Liver (tissue), 9 donors: ENCODE measurements around the gene ERC2. TPM values are rescaled to one million over a fixed set of nuclear protein-coding genes. Genes with fewer than 3 reads are reported as not detected.

Source experiments
- DNase-seq: peaks from one replicate; pipeline ENCODE4 v3.0.0-alpha.2; 2017; ENCODE audit warnings: low spot score
- H3K27ac ChIP-seq, 2 donors: one replicate each; pipeline ENCODE4 v1.7.0; 2013; ENCODE audit warnings: inconsistent platforms in 2 of 2, low read length in 2 of 2, control low read depth in 1 of 2, low read depth in 1 of 2, mild to moderate bottlenecking in 1 of 2
- H3K27me3 ChIP-seq, 4 donors: one replicate each; pipeline versions ENCODE4 v1.6.1 to v1.7.0; 2013; ENCODE audit warnings: low read length in 3 of 4, inconsistent platforms in 1 of 4, mild to moderate bottlenecking in 1 of 4, moderate library complexity in 1 of 4; ENCODE audit not compliant: control insufficient read depth in 4 of 4, insufficient read depth in 4 of 4
- H3K36me3 ChIP-seq, 4 donors: one replicate each; pipeline versions ENCODE4 v1.6.1 to v1.7.0; 2013; ENCODE audit warnings: low read length in 3 of 4, mild to moderate bottlenecking in 3 of 4, low read depth in 1 of 4, moderate library complexity in 1 of 4; ENCODE audit not compliant: control insufficient read depth in 4 of 4, insufficient read depth in 3 of 4
- H3K4me1 ChIP-seq, 4 donors: one replicate each; pipeline versions ENCODE4 v1.6.1 to v1.7.0; 2013; ENCODE audit warnings: low read length in 3 of 4, mild to moderate bottlenecking in 3 of 4, moderate library complexity in 1 of 4; ENCODE audit not compliant: control insufficient read depth in 4 of 4, insufficient read depth in 4 of 4
- H3K4me3 ChIP-seq, 3 donors: one replicate each; pipeline versions ENCODE4 v1.6.1 to v1.7.0; 2013; ENCODE audit warnings: low read length in 3 of 3, control low read depth in 1 of 3, low read depth in 1 of 3, mild to moderate bottlenecking in 1 of 3
- H3K9ac ChIP-seq, 2 donors: one replicate each; pipeline ENCODE4 v1.7.0; 2013; ENCODE audit warnings: low read length in 2 of 2, mild to moderate bottlenecking in 2 of 2, moderate library complexity in 2 of 2, control low read depth in 1 of 2, low read depth in 1 of 2
- H3K9me3 ChIP-seq, 4 donors: one replicate each; pipeline versions ENCODE4 v1.6.1 to v1.7.0; 2013; ENCODE audit warnings: low read length in 3 of 4; ENCODE audit not compliant: control insufficient read depth in 4 of 4
- ATF3 ChIP-seq: IDR thresholded peaks from 2 replicates; pipeline ENCODE4 v1.6.1; 2016; ENCODE audit warnings: antibody characterized with exemption
- EGR1 ChIP-seq, 2 donors: IDR thresholded peaks; 2 replicates each; pipeline ENCODE4 v1.6.1; 2016 to 2018; ENCODE audit warnings: antibody characterized with exemption in 2 of 2, low read depth in 2 of 2
- FOXA1 ChIP-seq: IDR thresholded peaks from 2 replicates; pipeline ENCODE4 v1.6.1; 2016; ENCODE audit warnings: antibody characterized with exemption
- FOXA2 ChIP-seq: IDR thresholded peaks from 2 replicates; pipeline ENCODE4 v1.6.1; 2016; ENCODE audit warnings: antibody characterized with exemption
- GABPA ChIP-seq, 2 donors: IDR thresholded peaks in 1 of 2; conservative IDR thresholded peaks in 1 of 2; 2 replicates each; pipeline ENCODE4 v1.6.1; 2016; ENCODE audit warnings: antibody characterized with exemption in 2 of 2, mild to moderate bottlenecking in 1 of 2, moderate library complexity in 1 of 2
- HNF4A ChIP-seq, 2 donors: conservative IDR thresholded peaks; 2 replicates each; pipeline ENCODE4 v1.6.1; 2016; ENCODE audit warnings: antibody characterized with exemption in 2 of 2, mild to moderate bottlenecking in 2 of 2
- HNF4G ChIP-seq: IDR thresholded peaks from 2 replicates; pipeline ENCODE4 v1.6.1; 2016; ENCODE audit warnings: antibody characterized with exemption
- JUND ChIP-seq, 2 donors: IDR thresholded peaks; 2 replicates each; pipeline ENCODE4 v1.6.1; 2016; ENCODE audit warnings: antibody characterized with exemption in 2 of 2
- NR2F2 ChIP-seq: IDR thresholded peaks from 2 replicates; pipeline ENCODE4 v1.6.1; 2016; ENCODE audit warnings: antibody characterized with exemption
- RAD21 ChIP-seq, 2 donors: IDR thresholded peaks; 2 replicates each; pipeline ENCODE4 v1.6.1; 2016; ENCODE audit warnings: antibody characterized with exemption in 2 of 2, mild to moderate bottlenecking in 2 of 2
- REST ChIP-seq: IDR thresholded peaks from 2 replicates; pipeline ENCODE4 v1.6.1; 2016; ENCODE audit warnings: antibody characterized with exemption, mild to moderate bottlenecking
- RXRA ChIP-seq, 2 donors: IDR thresholded peaks; 2 replicates each; pipeline ENCODE4 v1.6.1; 2017 to 2018; ENCODE audit warnings: antibody characterized with exemption in 2 of 2, mild to moderate bottlenecking in 1 of 2
- SP1 ChIP-seq: IDR thresholded peaks from 2 replicates; pipeline ENCODE4 v1.6.1; 2018; ENCODE audit warnings: antibody characterized with exemption, mild to moderate bottlenecking
- TAF1 ChIP-seq: conservative IDR thresholded peaks from 2 replicates; pipeline ENCODE4 v1.6.1; 2016; ENCODE audit warnings: antibody characterized with exemption, mild to moderate bottlenecking
- YY1 ChIP-seq: IDR thresholded peaks from 2 replicates; pipeline ENCODE4 v1.6.1; 2016; ENCODE audit warnings: antibody characterized with exemption, mild to moderate bottlenecking
- WGBS: extraction: QIAGEN DNeasy Blood & Tissue Kit; methylation state at CpG from one replicate; pipeline ENCODE4 v1.1.7; 2013; 5-methylcytosine and 5-hydroxymethylcytosine counted together
- polyA plus RNA-seq, 2 donors: library from polyadenylated mRNA; stranded (reverse) in 1 of 2; unstranded in 1 of 2; fragments of 200-250 nt in 1 of 2; fragments of >200 nt in 1 of 2; fragmentation: Nextera tagmentation in 1 of 2; extraction: Ambion mirVana in 1 of 2; gene quantifications; one replicate each; pipeline versions ENCODE4 v1.2.1 to v1.2.3, GENCODE V29; 2013 to 2015
- total RNA-seq, 2 donors: library from RNA; depleted of rRNA; stranded (reverse); fragments of >200 nt; gene quantifications; one replicate each; pipeline ENCODE4 v1.2.3, GENCODE V29; 2014
- TF ChIP-seq, protein P1 (sequence below): IDR thresholded peaks from 2 replicates; pipeline ENCODE4 v1.6.1; 2016; ENCODE audit warnings: antibody characterized with exemption
- TF ChIP-seq, protein P2 (sequence below): fragments of 150-350 bp; IDR thresholded peaks from 2 replicates; pipeline ENCODE4 v1.5.1; 2017; ENCODE audit warnings: improper control_type of control experiment, low read depth, low read length; ENCODE audit not compliant: missing input control
- TF ChIP-seq, protein P3 (sequence below): IDR thresholded peaks from 2 replicates; pipeline ENCODE4 v1.6.1; 2016; ENCODE audit warnings: antibody characterized with exemption
- donor health status: healthy.
- donor health status: healthy.
- donor health status: healthy.
- donor health status: healthy.
- donor health status: healthy.

The ERC2 gene
- total and polyA plus RNA-seq, 4 donors, result 0.14 to 0.25 TPM; not detected in 2

GRCh38 chr3:55469957-55470526, 998.2 kb downstream of the ERC2 start:
- no peaks in the 10 kb centered on the region for H3K4me1 ChIP-seq
- no peaks in the 10 kb centered on the region for H3K9me3 ChIP-seq
- no peak overlapping the region for H3K9ac ChIP-seq
- no peak for TF ChIP-seq SP1
- TF ChIP-seq HNF4A (conservative IDR thresholded peaks at IDR 0.05), result no peak
- TF ChIP-seq, protein P1, sequence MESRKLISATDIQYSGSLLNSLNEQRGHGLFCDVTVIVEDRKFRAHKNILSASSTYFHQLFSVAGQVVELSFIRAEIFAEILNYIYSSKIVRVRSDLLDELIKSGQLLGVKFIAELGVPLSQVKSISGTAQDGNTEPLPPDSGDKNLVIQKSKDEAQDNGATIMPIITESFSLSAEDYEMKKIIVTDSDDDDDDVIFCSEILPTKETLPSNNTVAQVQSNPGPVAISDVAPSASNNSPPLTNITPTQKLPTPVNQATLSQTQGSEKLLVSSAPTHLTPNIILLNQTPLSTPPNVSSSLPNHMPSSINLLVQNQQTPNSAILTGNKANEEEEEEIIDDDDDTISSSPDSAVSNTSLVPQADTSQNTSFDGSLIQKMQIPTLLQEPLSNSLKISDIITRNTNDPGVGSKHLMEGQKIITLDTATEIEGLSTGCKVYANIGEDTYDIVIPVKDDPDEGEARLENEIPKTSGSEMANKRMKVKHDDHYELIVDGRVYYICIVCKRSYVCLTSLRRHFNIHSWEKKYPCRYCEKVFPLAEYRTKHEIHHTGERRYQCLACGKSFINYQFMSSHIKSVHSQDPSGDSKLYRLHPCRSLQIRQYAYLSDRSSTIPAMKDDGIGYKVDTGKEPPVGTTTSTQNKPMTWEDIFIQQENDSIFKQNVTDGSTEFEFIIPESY, result no peak
- no peak overlapping the region for H3K27ac ChIP-seq
- no peaks in the 10 kb centered on the region for H3K27me3 ChIP-seq
- H3K36me3 ChIP-seq, result peaks cover 0 to 6% (median 4%) of the 10 kb centered on the region in 4 donors
- H3K4me3 ChIP-seq, result no peak overlapping the region
- no peak for DNase-seq
- WGBS, result 96% methylated on average over 32 of the region's 32 CpGs

- 93% methylated on average over 5 of the region's 5 CpGs for WGBS
- TF ChIP-seq, protein P1, result no peak
- no peak for TF ChIP-seq NR2F2
- no peak for TF ChIP-seq ATF3
- TF ChIP-seq, protein P2, sequence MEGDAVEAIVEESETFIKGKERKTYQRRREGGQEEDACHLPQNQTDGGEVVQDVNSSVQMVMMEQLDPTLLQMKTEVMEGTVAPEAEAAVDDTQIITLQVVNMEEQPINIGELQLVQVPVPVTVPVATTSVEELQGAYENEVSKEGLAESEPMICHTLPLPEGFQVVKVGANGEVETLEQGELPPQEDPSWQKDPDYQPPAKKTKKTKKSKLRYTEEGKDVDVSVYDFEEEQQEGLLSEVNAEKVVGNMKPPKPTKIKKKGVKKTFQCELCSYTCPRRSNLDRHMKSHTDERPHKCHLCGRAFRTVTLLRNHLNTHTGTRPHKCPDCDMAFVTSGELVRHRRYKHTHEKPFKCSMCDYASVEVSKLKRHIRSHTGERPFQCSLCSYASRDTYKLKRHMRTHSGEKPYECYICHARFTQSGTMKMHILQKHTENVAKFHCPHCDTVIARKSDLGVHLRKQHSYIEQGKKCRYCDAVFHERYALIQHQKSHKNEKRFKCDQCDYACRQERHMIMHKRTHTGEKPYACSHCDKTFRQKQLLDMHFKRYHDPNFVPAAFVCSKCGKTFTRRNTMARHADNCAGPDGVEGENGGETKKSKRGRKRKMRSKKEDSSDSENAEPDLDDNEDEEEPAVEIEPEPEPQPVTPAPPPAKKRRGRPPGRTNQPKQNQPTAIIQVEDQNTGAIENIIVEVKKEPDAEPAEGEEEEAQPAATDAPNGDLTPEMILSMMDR, result no peak
- no peak for TF ChIP-seq FOXA2
- no peak for TF ChIP-seq YY1
- no peak for TF ChIP-seq HNF4G
- TF ChIP-seq HNF4A (conservative IDR thresholded peaks at IDR 0.05), result no peak
- TF ChIP-seq JUND (IDR thresholded peaks at IDR 0.05), result no peak
- no peak for TF ChIP-seq RXRA (IDR thresholded peaks at IDR 0.05)
- no peak for TF ChIP-seq RAD21 (IDR thresholded peaks at IDR 0.05)
- no peak for TF ChIP-seq TAF1
- TF ChIP-seq, protein P3, sequence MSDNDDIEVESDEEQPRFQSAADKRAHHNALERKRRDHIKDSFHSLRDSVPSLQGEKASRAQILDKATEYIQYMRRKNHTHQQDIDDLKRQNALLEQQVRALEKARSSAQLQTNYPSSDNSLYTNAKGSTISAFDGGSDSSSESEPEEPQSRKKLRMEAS, result no peak
- no peak for TF ChIP-seq SP1
- no peak for TF ChIP-seq GABPA (IDR thresholded peaks at IDR 0.05 in 1 of 2, conservative IDR thresholded peaks at IDR 0.05 in 1 of 2)
- no peak for TF ChIP-seq REST
- no peak for TF ChIP-seq FOXA1
- no peak for TF ChIP-seq EGR1 (IDR thresholded peaks at IDR 0.05; ENCODE audit: low read depth in 2 of 2)
- Histone ChIP-seq H3K9me3 (no peaks in the 10 kb centered on the region), H3K4me3 (no peak overlapping the region), H3K27ac (no peak overlapping the region), H3K36me3 (peaks cover 0 to 4% (median 3%) of the 10 kb centered on the region in 4 donors), H3K27me3 (no peaks in the 10 kb centered on the region), H3K4me1 (no peaks in the 10 kb centered on the region), H3K9ac (no peak overlapping the region)
- no peak for DNase-seq
These were observed 1000.0 kb downstream of the ERC2 start for GRCh38 chr3:55468251-55468650.
